Mammary epithelial cell (primary cell): Measurements from ENCODE around the gene TMEM125.

Source experiments
- EZH2 ChIP-seq: IDR thresholded peaks from 2 replicates; pipeline ENCODE4 v1.6.1; 2012; ENCODE audit warnings: low read length, inconsistent platforms, borderline replicate concordance
- TF ChIP-seq, protein P1 (sequence below), 2 donors: IDR thresholded peaks in 1 of 2; conservative IDR thresholded peaks in 1 of 2; 2 replicates each; pipeline ENCODE4 v1.5.1; 2011 to 2012; ENCODE audit warnings: inconsistent platforms in 2 of 2, low read length in 2 of 2, mild to moderate bottlenecking in 2 of 2, control low read depth in 1 of 2, low read depth in 1 of 2; ENCODE audit not compliant: insufficient read depth in 1 of 2; ENCODE audit errors: extremely low read depth in 1 of 2

DNA sequence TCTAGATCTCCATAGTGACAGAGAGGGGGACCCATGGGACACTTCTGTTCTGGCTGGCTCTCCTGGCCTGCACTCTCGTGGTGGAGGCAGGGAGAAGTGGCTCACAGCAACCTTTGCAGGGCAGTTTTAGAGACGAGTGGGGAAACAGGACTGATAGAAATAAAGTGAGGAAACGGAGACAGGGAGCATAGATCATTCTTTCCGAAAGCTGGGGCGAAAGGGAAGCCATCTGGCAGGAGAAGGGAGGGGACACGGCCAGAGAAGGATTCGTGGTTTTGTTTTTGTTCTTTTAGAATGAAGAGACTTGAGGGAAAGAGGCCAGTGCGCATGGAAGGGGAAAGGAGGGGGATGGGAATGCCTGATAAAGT lies 34.5 kb downstream of the TMEM125 start:
- TF ChIP-seq, protein P1, sequence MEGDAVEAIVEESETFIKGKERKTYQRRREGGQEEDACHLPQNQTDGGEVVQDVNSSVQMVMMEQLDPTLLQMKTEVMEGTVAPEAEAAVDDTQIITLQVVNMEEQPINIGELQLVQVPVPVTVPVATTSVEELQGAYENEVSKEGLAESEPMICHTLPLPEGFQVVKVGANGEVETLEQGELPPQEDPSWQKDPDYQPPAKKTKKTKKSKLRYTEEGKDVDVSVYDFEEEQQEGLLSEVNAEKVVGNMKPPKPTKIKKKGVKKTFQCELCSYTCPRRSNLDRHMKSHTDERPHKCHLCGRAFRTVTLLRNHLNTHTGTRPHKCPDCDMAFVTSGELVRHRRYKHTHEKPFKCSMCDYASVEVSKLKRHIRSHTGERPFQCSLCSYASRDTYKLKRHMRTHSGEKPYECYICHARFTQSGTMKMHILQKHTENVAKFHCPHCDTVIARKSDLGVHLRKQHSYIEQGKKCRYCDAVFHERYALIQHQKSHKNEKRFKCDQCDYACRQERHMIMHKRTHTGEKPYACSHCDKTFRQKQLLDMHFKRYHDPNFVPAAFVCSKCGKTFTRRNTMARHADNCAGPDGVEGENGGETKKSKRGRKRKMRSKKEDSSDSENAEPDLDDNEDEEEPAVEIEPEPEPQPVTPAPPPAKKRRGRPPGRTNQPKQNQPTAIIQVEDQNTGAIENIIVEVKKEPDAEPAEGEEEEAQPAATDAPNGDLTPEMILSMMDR (conservative IDR thresholded peaks at IDR 0.05 in 1 of 2, IDR thresholded peaks at IDR 0.05 in 1 of 2; ENCODE audit: extremely low read depth in 1 of 2, insufficient read depth in 1 of 2, low read depth in 1 of 2, low read length in 2 of 2): no peak
- no peak for TF ChIP-seq EZH2
